WTC11 (cell line): ENCODE results near the gene CCNG1. TPM values are rescaled to one million over a fixed set of nuclear protein-coding genes. Genes with fewer than 3 reads are reported as not detected.

ENCODE experiments used
- ATAC-seq: fragments of 200-7000 bp; cut with Tn5 transposase; 2 replicates; pipeline ENCODE4 v1.10.0; 2021; ENCODE audit warnings: mild to moderate bottlenecking, moderate library complexity
- Bru-seq: library from RNA; stranded (reverse); fragments of 400-500 nt; gene quantifications from one replicate; lab custom pipeline; 2021; lab: Mats Ljungman, UMichigan
- CTCF ChIA-PET: fragments of 300-600 bp; sonication (Branson Sonifier 250); formaldehyde crosslinking; loops from one replicate; lab custom pipeline; 2021; ENCODE audit warnings: antibody characterized with exemption; lab: Charles Lee
- POLR2A ChIA-PET: fragments of 350-600 bp; sonication (Branson Sonifier 250); formaldehyde crosslinking; loops from one replicate; lab custom pipeline; 2021; ENCODE audit warnings: antibody characterized with exemption; lab: Charles Lee
- DNase-seq: peaks from one replicate; pipeline ENCODE4 v3.0.0; 2021; ENCODE audit warnings: low spot score
- H3K27ac Mint-ChIP-seq: 2 replicates; pipeline ENCODE4 v1.8.0; 2021; ENCODE audit warnings: mixed read lengths
- H3K27me3 Mint-ChIP-seq: 2 replicates; pipeline ENCODE4 v1.8.0; 2021; ENCODE audit warnings: low read depth, mild to moderate bottlenecking, moderate library complexity, mixed read lengths
- H3K36me3 Mint-ChIP-seq: 2 replicates; pipeline ENCODE4 v1.8.0; 2021; ENCODE audit warnings: mixed read lengths
- H3K4me1 Mint-ChIP-seq: 2 replicates; pipeline ENCODE4 v1.8.0; 2022; ENCODE audit warnings: mixed read lengths
- H3K4me3 Mint-ChIP-seq: 2 replicates; pipeline ENCODE4 v1.8.0; 2021; ENCODE audit warnings: mild to moderate bottlenecking, moderate library complexity, mixed read lengths
- H3K9me3 Mint-ChIP-seq: 2 replicates; pipeline ENCODE4 v1.8.0; 2021; ENCODE audit warnings: mixed read lengths
- ARID4B ChIP-seq: sonication (generic); formaldehyde crosslinking; IDR thresholded peaks from 2 replicates; pipeline ENCODE4 v1.8.0; 2023; ENCODE audit warnings: missing genetic modification reagents, mild to moderate bottlenecking, borderline replicate concordance
- HMGXB4 ChIP-seq: sonication (generic); formaldehyde crosslinking; IDR thresholded peaks from 2 replicates; pipeline ENCODE4 v1.8.1; 2023; ENCODE audit warnings: mild to moderate bottlenecking, moderate library complexity, missing genetic modification reagents
- JAZF1 ChIP-seq: fragments of 250-450 bp; sonication (Bioruptor Pico); IDR thresholded peaks from 2 replicates; pipeline ENCODE4 v1.9.0; 2021; ENCODE audit warnings: moderate library complexity, mild to moderate bottlenecking, inconsistent platforms
- MXD4 ChIP-seq: fragments of 250-450 bp; sonication (Bioruptor Pico); IDR thresholded peaks from 2 replicates; pipeline ENCODE4 v1.8.0; 2021; ENCODE audit warnings: mild to moderate bottlenecking, moderate library complexity, borderline replicate concordance
- NFATC4 ChIP-seq: fragments of 250-450 bp; sonication (Bioruptor Pico); IDR thresholded peaks from 2 replicates; pipeline ENCODE4 v1.9.0; 2021; ENCODE audit warnings: mild to moderate bottlenecking
- SOX15 ChIP-seq: fragments of 250-450 bp; sonication (Bioruptor Pico); IDR thresholded peaks from 2 replicates; pipeline ENCODE4 v1.9.0; 2021; ENCODE audit warnings: mild to moderate bottlenecking
- SP1 ChIP-seq: sonication (generic); formaldehyde crosslinking; conservative IDR thresholded peaks from 2 replicates; pipeline ENCODE4 v1.8.1; 2022; ENCODE audit warnings: missing genetic modification reagents
- STAT6 ChIP-seq: sonication (generic); formaldehyde crosslinking; conservative IDR thresholded peaks from 2 replicates; pipeline ENCODE4 v1.8.1; 2023; ENCODE audit warnings: mild to moderate bottlenecking, low read depth, missing genetic modification reagents, moderate library complexity
- ZNF263 ChIP-seq: sonication (generic); formaldehyde crosslinking; IDR thresholded peaks from 2 replicates; pipeline ENCODE4 v1.8.1; 2022; ENCODE audit warnings: low read depth, mild to moderate bottlenecking, moderate library complexity, missing genetic modification reagents
- ZNF317 ChIP-seq: sonication (generic); formaldehyde crosslinking; IDR thresholded peaks from 2 replicates; pipeline ENCODE4 v1.8.1; 2023; ENCODE audit warnings: low read depth, mild to moderate bottlenecking, moderate library complexity, missing genetic modification reagents, borderline replicate concordance
- ZNF512 ChIP-seq: sonication (generic); formaldehyde crosslinking; IDR thresholded peaks from 2 replicates; pipeline ENCODE4 v1.8.1; 2022; ENCODE audit warnings: missing genetic modification reagents, borderline replicate concordance
- long read RNA-seq, 3 experiments: library from RNA in 1 of 3; library from capped mRNA in 1 of 3; library from polyadenylated mRNA in 1 of 3; unstranded in 2 of 3; stranded (forward) in 1 of 3; transcript quantifications; one replicate each; pipeline ENCODE4 v2.0.0, GENCODE V29; 2021
- total RNA-seq: library from RNA; stranded (reverse); gene quantifications from 3 replicates; pipeline ENCODE4 v1.2.3, GENCODE V29; 2021
- TF ChIP-seq, protein P1 (sequence below): fragments of 250-450 bp; sonication (Bioruptor Pico); IDR thresholded peaks from 2 replicates; pipeline ENCODE4 v1.9.0; 2021; ENCODE audit warnings: mild to moderate bottlenecking
- TF ChIP-seq, protein P2 (sequence below): sonication (generic); formaldehyde crosslinking; IDR thresholded peaks from 2 replicates; pipeline ENCODE4 v1.8.1; 2023; ENCODE audit warnings: mild to moderate bottlenecking, missing genetic modification reagents, moderate library complexity
- TF ChIP-seq, protein P3 (sequence below): sonication (generic); formaldehyde crosslinking; IDR thresholded peaks from 2 replicates; pipeline ENCODE4 v1.8.1; 2022; ENCODE audit warnings: mild to moderate bottlenecking, missing genetic modification reagents, moderate library complexity, borderline replicate concordance
- TF ChIP-seq, protein P4 (sequence below): sonication (generic); formaldehyde crosslinking; IDR thresholded peaks from 2 replicates; pipeline ENCODE4 v1.8.1; 2022; ENCODE audit warnings: mild to moderate bottlenecking, moderate library complexity, missing genetic modification reagents

CCNG1 gene
- total RNA-seq (395 to 438 TPM (median 433 TPM) in 3 replicates), Bru-seq, nascent RNA (percentile 99 among the genes with signal in this experiment)
- long read RNA-seq, experiment 1, transcript CCNG1-202 (8 exons, 2,366 nt), result minor isoform, 655 of 2,120 reads
- long read RNA-seq, experiment 1, transcript CCNG1-201 (7 exons, 2,458 nt), result major isoform, 1,295 of 2,120 reads
- long read RNA-seq, experiment 1, partial matches to known transcripts, result 108 of 2,120 reads
- long read RNA-seq, experiment 1, other reads (novel, unspliced or antisense), result 62 of 2,120 reads
- long read RNA-seq, experiment 2, transcript CCNG1-201 (7 exons, 2,458 nt), result major isoform, 329 of 612 reads
- long read RNA-seq, experiment 2, partial matches to known transcripts, result 209 of 612 reads
- long read RNA-seq, experiment 2, other reads (novel, unspliced or antisense), result 72 of 612 reads
- long read RNA-seq, experiment 3, transcript CCNG1-202 (8 exons, 2,366 nt), result minor isoform, 124 of 372 reads
- long read RNA-seq, experiment 3, transcript CCNG1-201 (7 exons, 2,458 nt), result major isoform, 213 of 372 reads
- long read RNA-seq, experiment 3, partial matches to known transcripts, result 12 of 372 reads
- long read RNA-seq, experiment 3, other reads (novel, unspliced or antisense), result 22 of 372 reads

DNA sequence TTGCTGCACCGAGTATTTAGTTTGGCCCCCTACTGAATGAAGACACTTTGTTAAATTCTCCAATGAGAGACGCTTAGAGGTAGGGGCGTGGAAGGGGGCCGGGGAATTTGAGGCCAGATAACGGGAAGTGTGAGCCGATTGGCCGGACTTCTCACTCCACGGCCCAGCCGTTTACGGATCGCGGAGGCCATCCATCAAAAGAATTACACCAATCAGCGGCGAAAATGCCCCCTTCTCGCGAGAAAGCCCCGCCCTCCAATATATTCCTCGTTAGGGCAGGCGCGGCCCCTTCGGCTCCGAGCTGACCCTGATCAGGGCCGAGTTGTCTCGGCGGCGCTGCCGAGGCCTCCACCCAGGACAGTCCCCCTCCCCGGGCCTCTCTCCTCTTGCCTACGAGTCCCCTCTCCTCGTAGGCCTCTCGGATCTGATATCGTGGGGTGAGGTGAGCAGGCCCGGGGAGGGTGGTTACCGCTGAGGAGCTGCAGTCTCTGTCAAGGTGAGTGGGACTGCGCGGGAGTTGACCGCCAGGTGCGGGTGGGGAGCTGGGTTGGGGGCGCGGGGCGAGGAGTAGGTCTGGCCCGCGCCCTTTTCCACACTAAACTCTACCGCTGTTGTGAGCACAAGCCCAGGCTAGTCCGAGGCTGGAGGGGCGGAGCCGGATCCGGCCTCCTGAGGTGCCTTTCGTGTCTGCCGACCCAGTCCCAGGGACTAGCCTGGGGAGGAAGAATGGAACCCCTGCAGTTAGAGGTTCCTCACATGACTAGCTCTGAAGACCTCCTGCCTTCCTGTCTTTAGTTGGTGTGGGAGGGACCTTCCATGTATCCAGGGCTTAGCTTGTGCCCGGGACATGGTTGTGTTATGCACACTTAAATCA, at the start of gene CCNG1:
Gene CCNG1, plus strand, starts transcription at position 287 of the 874 bp plus-strand sequence. CDS start 1,662 bp downstream, outside the sequence.
- peak; percentile 93 for ATAC-seq
- peak; percentile 95 for DNase-seq
- Mint-ChIP-seq H3K27me3 (no peaks in the 10 kb centered on the region), H3K4me1 (peaks cover 44% of the 10 kb centered on the region), H3K4me3 (peak within 1 kb of the TSS; percentile 95), H3K9me3 (no peaks in the 10 kb centered on the region), H3K36me3 (peaks cover 47% of the 10 kb centered on the region), H3K27ac (peak within 1 kb of the TSS; percentile 96)
- CTCF ChIA-PET, result interaction anchor here (0.7 to 1.4 kb wide), 4 partner anchors 20 to 1228 kb away, joined by 3 to 11 read pairs (median 3); partner anchors contain the start of genes HMMR and NUDCD2
- POLR2A ChIA-PET, result interaction anchor here (0.5 to 3.5 kb wide), 7 partner anchors 16 to 1766 kb away, joined by 3 to 61 read pairs (median 4); partner anchors contain the start of genes HMMR, MAT2B and NUDCD2
- TF ChIP-seq SP1 (CRISPR knock-in tag) (peak; percentile 85), JAZF1 (CRISPR knock-in tag) (no peak), NFATC4 (CRISPR knock-in tag) (no peak), STAT6 (CRISPR knock-in tag) (no peak), ARID4B (CRISPR knock-in tag) (0 out of 2 replicates have a peak, but pooled peaks have one; percentile 32), ZNF512 (no peak), HMGXB4 (peak; percentile 40; the same call in 1 of the 2 replicates), MXD4 (no peak), SOX15 (CRISPR knock-in tag) (no peak), ZNF317 (CRISPR knock-in tag) (0 out of 2 replicates have a peak, but pooled peaks have one; percentile 5), ZNF263 (CRISPR knock-in tag) (no peak)
- TF ChIP-seq, protein P1, sequence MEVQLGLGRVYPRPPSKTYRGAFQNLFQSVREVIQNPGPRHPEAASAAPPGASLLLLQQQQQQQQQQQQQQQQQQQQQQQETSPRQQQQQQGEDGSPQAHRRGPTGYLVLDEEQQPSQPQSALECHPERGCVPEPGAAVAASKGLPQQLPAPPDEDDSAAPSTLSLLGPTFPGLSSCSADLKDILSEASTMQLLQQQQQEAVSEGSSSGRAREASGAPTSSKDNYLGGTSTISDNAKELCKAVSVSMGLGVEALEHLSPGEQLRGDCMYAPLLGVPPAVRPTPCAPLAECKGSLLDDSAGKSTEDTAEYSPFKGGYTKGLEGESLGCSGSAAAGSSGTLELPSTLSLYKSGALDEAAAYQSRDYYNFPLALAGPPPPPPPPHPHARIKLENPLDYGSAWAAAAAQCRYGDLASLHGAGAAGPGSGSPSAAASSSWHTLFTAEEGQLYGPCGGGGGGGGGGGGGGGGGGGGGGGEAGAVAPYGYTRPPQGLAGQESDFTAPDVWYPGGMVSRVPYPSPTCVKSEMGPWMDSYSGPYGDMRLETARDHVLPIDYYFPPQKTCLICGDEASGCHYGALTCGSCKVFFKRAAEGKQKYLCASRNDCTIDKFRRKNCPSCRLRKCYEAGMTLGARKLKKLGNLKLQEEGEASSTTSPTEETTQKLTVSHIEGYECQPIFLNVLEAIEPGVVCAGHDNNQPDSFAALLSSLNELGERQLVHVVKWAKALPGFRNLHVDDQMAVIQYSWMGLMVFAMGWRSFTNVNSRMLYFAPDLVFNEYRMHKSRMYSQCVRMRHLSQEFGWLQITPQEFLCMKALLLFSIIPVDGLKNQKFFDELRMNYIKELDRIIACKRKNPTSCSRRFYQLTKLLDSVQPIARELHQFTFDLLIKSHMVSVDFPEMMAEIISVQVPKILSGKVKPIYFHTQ (CRISPR knock-in tag), result no peak; the same call in 1 of the 2 replicates
- TF ChIP-seq, protein P2, sequence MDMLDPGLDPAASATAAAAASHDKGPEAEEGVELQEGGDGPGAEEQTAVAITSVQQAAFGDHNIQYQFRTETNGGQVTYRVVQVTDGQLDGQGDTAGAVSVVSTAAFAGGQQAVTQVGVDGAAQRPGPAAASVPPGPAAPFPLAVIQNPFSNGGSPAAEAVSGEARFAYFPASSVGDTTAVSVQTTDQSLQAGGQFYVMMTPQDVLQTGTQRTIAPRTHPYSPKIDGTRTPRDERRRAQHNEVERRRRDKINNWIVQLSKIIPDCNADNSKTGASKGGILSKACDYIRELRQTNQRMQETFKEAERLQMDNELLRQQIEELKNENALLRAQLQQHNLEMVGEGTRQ (CRISPR knock-in tag), result peak; percentile 87
- TF ChIP-seq, protein P3, sequence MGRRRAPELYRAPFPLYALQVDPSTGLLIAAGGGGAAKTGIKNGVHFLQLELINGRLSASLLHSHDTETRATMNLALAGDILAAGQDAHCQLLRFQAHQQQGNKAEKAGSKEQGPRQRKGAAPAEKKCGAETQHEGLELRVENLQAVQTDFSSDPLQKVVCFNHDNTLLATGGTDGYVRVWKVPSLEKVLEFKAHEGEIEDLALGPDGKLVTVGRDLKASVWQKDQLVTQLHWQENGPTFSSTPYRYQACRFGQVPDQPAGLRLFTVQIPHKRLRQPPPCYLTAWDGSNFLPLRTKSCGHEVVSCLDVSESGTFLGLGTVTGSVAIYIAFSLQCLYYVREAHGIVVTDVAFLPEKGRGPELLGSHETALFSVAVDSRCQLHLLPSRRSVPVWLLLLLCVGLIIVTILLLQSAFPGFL (CRISPR knock-in tag), result no peak
- TF ChIP-seq, protein P4, sequence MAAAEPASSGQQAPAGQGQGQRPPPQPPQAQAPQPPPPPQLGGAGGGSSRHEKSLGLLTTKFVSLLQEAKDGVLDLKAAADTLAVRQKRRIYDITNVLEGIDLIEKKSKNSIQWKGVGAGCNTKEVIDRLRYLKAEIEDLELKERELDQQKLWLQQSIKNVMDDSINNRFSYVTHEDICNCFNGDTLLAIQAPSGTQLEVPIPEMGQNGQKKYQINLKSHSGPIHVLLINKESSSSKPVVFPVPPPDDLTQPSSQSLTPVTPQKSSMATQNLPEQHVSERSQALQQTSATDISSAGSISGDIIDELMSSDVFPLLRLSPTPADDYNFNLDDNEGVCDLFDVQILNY, result 0 out of 2 replicates have a peak, but pooled peaks have one; percentile 48
